HEK293 (cell line): Measurements from ENCODE around the gene LKAAEAR1.

ENCODE experiments used
- CTCF ChIA-PET: fragments of 350-600 bp; formaldehyde crosslinking; extraction: SDS; loops from one replicate; lab custom pipeline; 2021; ENCODE audit warnings: antibody characterized with exemption; lab: Yijun Ruan, JAX
- POLR2A ChIA-PET: fragments of 300-600 bp; formaldehyde crosslinking; extraction: SDS; loops from one replicate; lab custom pipeline; 2020; ENCODE audit warnings: antibody characterized with exemption, inconsistent platforms; lab: Yijun Ruan, JAX
- H3K27ac ChIP-seq: fragments of 200-500 bp; sonication (Bioruptor generic); 2 replicates; pipeline ENCODE4 v1.5.1; 2014; ENCODE audit warnings: low read depth, low read length, control low read depth, inconsistent platforms; ENCODE audit errors: extremely low read depth
- H3K36me3 ChIP-seq, 2 experiments: fragments of 200-500 bp in 1 of 2; sonication (Bioruptor generic) in 1 of 2; 1 replicate in 1 of 2; 2 replicates in 1 of 2; pipeline ENCODE4 v1.5.1; 2014 to 2017; ENCODE audit warnings: inconsistent platforms in 2 of 2, low read length in 2 of 2; ENCODE audit not compliant: control insufficient read depth in 2 of 2, insufficient read depth in 1 of 2
- H3K4me1 ChIP-seq: fragments of 200-500 bp; sonication (Bioruptor generic); 2 replicates; pipeline ENCODE4 v1.5.1; 2014; ENCODE audit warnings: mild to moderate bottlenecking, low read length, inconsistent platforms; ENCODE audit not compliant: control insufficient read depth, insufficient read depth
- H3K4me3 ChIP-seq: 2 replicates; pipeline ENCODE4 v1.5.1; 2011; ENCODE audit warnings: low read depth, mild to moderate bottlenecking, control low read depth, low read length, moderate library complexity
- H3K9me3 ChIP-seq: fragments of 200-500 bp; sonication (Bioruptor generic); 2 replicates; pipeline ENCODE4 v1.5.1; 2014; ENCODE audit warnings: low read depth, low read length, inconsistent platforms; ENCODE audit not compliant: control insufficient read depth, insufficient read depth
- MEIS1 ChIP-seq: sonication (generic); formaldehyde crosslinking; IDR thresholded peaks from 2 replicates; pipeline ENCODE4 v1.8.1; 2022; ENCODE audit warnings: missing genetic modification reagents, mild to moderate bottlenecking, borderline replicate concordance
- REPIN1 ChIP-seq: fragments of 450-650 bp; formaldehyde crosslinking; IDR thresholded peaks from 2 replicates; pipeline ENCODE4 v1.5.1; 2017; ENCODE audit warnings: missing biosample characterization, missing genetic modification characterization, low read depth
- SP2 ChIP-seq: fragments of 450-650 bp; formaldehyde crosslinking; IDR thresholded peaks from 2 replicates; pipeline ENCODE4 v1.5.1; 2016; ENCODE audit warnings: missing biosample characterization, missing genetic modification characterization
- SP7 ChIP-seq: fragments of 450-650 bp; formaldehyde crosslinking; IDR thresholded peaks from 2 replicates; pipeline ENCODE4 v1.5.1; 2016; ENCODE audit warnings: missing biosample characterization, missing genetic modification characterization
- YY1 ChIP-seq: fragments of 450-650 bp; formaldehyde crosslinking; IDR thresholded peaks from 2 replicates; pipeline ENCODE4 v1.5.1; 2018; ENCODE audit warnings: missing biosample characterization, missing genetic modification characterization
- ZBTB17 ChIP-seq: fragments of 450-650 bp; formaldehyde crosslinking; IDR thresholded peaks from 2 replicates; pipeline ENCODE4 v1.5.1; 2016; ENCODE audit warnings: missing biosample characterization, missing genetic modification characterization
- ZBTB20 ChIP-seq: fragments of 450-650 bp; formaldehyde crosslinking; IDR thresholded peaks from 2 replicates; pipeline ENCODE4 v1.5.1; 2016; ENCODE audit warnings: missing biosample characterization, missing genetic modification characterization
- ZBTB8A ChIP-seq: fragments of 450-650 bp; formaldehyde crosslinking; IDR thresholded peaks from 2 replicates; pipeline ENCODE4 v1.5.1; 2016; ENCODE audit warnings: missing biosample characterization, missing genetic modification characterization
- ZIC2 ChIP-seq: fragments of 450-650 bp; formaldehyde crosslinking; IDR thresholded peaks from 2 replicates; pipeline ENCODE4 v1.5.1; 2016; ENCODE audit warnings: missing biosample characterization, missing genetic modification characterization
- ZNF266 ChIP-seq: fragments of 450-650 bp; formaldehyde crosslinking; IDR thresholded peaks from 2 replicates; pipeline ENCODE4 v1.5.1; 2016; ENCODE audit warnings: missing biosample characterization, missing genetic modification characterization, low read depth
- ZNF274 ChIP-seq, 2 experiments: fragments of 200-500 bp in 1 of 2; fragments of 450-650 bp in 1 of 2; sonication (Bioruptor generic) in 1 of 2; formaldehyde crosslinking in 1 of 2; IDR thresholded peaks; 2 replicates each; pipeline versions ENCODE4 v1.5.1 to v1.6.1; 2014 to 2016; ENCODE audit warnings: borderline replicate concordance in 1 of 2, inconsistent platforms in 1 of 2, low read length in 1 of 2, missing biosample characterization in 1 of 2, missing genetic modification characterization in 1 of 2
- ZNF335 ChIP-seq: fragments of 450-650 bp; formaldehyde crosslinking; conservative IDR thresholded peaks from 2 replicates; pipeline ENCODE4 v1.5.1; 2016; ENCODE audit warnings: missing biosample characterization, missing genetic modification characterization
- ZNF530 ChIP-seq: fragments of 450-650 bp; formaldehyde crosslinking; IDR thresholded peaks from 2 replicates; pipeline ENCODE4 v1.5.1; 2016; ENCODE audit warnings: low read depth, missing biosample characterization, missing genetic modification characterization
- ZNF610 ChIP-seq: fragments of 450-650 bp; formaldehyde crosslinking; IDR thresholded peaks from 2 replicates; pipeline ENCODE4 v1.5.1; 2016; ENCODE audit warnings: missing biosample characterization, missing genetic modification characterization, borderline replicate concordance
- ZNF707 ChIP-seq: fragments of 450-650 bp; formaldehyde crosslinking; IDR thresholded peaks from 2 replicates; pipeline ENCODE4 v1.5.1; 2016; ENCODE audit warnings: missing biosample characterization, missing genetic modification characterization
- ZNF76 ChIP-seq: fragments of 450-650 bp; formaldehyde crosslinking; IDR thresholded peaks from 2 replicates; pipeline ENCODE4; 2016; ENCODE audit warnings: low read depth, missing biosample characterization, missing genetic modification characterization, borderline replicate concordance
- ZNF792 ChIP-seq: fragments of 450-650 bp; formaldehyde crosslinking; IDR thresholded peaks from 2 replicates; pipeline ENCODE4 v1.5.1; 2016; ENCODE audit warnings: missing biosample characterization, missing genetic modification characterization
- TF ChIP-seq, protein P1 (sequence below): fragments of 450-650 bp; formaldehyde crosslinking; optimal IDR thresholded peaks from 2 replicates; pipeline ENCODE3; 2016; ENCODE audit warnings: missing biosample characterization, mild to moderate bottlenecking, missing genetic modification characterization
- TF ChIP-seq, protein P2 (sequence below): fragments of 450-650 bp; formaldehyde crosslinking; IDR thresholded peaks from 2 replicates; pipeline ENCODE4 v1.5.1; 2016; ENCODE audit warnings: missing biosample characterization, missing genetic modification characterization
- TF ChIP-seq, protein P3 (sequence below): fragments of 450-650 bp; formaldehyde crosslinking; IDR thresholded peaks from 2 replicates; pipeline ENCODE4 v1.5.1; 2017; ENCODE audit warnings: missing biosample characterization, missing genetic modification characterization
- TF ChIP-seq, protein P4 (sequence below): fragments of 450-650 bp; formaldehyde crosslinking; IDR thresholded peaks from 2 replicates; pipeline ENCODE4 v1.5.0; 2017; ENCODE audit warnings: missing biosample characterization, missing genetic modification characterization, borderline replicate concordance
- TF ChIP-seq, protein P5 (sequence below): fragments of 450-650 bp; formaldehyde crosslinking; IDR thresholded peaks from 2 replicates; pipeline ENCODE4 v1.5.1; 2017; ENCODE audit warnings: missing biosample characterization, missing genetic modification characterization
- TF ChIP-seq, protein P6 (sequence below): fragments of 450-650 bp; formaldehyde crosslinking; IDR thresholded peaks from 2 replicates; pipeline ENCODE4 v1.5.1; 2016; ENCODE audit warnings: missing biosample characterization, missing genetic modification characterization

Gene LKAAEAR1, protein sequence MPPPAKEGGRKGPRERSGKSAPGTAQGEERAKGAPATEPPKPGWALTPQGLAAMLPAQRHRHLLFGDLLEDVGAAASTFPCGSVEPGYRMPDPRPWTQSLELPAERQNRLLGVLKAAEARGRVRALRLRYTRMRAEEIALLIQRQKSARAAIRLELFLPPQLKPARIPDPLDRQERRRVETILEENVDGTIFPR

DNA sequence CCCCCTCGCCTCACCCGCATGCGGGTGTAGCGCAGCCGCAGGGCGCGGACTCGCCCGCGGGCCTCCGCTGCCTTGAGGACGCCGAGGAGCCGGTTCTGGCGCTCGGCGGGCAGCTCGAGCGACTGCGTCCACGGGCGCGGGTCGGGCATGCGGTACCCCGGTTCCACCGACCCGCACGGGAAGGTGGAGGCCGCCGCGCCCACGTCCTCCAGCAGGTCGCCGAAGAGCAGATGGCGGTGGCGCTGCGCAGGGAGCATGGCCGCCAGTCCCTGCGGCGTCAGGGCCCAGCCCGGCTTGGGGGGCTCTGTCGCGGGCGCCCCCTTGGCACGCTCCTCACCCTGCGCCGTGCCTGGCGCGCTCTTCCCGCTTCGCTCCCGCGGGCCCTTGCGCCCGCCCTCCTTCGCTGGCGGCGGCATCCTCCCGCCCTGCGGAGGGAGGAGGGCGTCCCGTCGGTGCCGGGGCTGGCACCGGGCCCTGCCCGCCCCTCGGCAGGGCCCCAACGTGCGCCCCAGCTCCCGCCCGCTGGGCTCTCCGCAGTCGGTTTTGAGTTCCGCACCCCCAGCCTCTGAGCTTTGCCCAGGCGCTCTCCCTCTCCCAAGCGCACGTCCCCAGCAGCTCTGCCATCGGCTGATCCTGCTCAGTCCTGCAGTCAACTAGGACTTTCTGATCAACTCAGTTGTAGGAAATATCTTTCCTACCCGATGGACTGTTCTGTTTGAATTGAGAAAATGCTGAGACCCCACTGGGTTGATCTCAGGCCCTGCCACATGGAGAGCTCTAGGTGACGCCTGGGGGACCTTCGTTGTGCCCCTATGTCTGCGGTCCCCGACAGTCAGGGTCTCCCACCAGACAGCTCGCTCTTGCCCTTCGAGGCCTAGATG, at the start of gene LKAAEAR1:
Gene LKAAEAR1 (minus strand): TSS at position 595 of the 881 bp plus-strand sequence. CDS start 179 bp downstream, at position 416.
- H3K4me1 ChIP-seq: peaks cover under 1% of the 10 kb centered on the region
- peak within 1 kb of the TSS; percentile 35 for H3K4me3 ChIP-seq
- H3K27ac ChIP-seq: no peak within 1 kb of the TSS; the same call in 1 of the 2 replicates
- TF ChIP-seq ZBTB17 (tag by site-specific recombination) (peak; percentile 65), ZBTB8A (tag by site-specific recombination) (peak; percentile 77), ZNF266 (no peak), ZIC2 (tag by site-specific recombination) (peak; percentile 17; the same call in 1 of the 2 replicates), YY1 (tag by site-specific recombination) (peak; percentile 73), ZNF707 (tag by site-specific recombination) (no peak), ZNF610 (tag by site-specific recombination) (no peak), SP7 (tag by site-specific recombination) (no peak), ZNF335 (tag by site-specific recombination) (peak; percentile 77), REPIN1 (tag by site-specific recombination) (no peak), ZNF274 (IDR thresholded peaks at IDR 0.05; ENCODE audit: low read length) (no peak), ZNF274 (tag by site-specific recombination; IDR thresholded peaks at IDR 0.05; ENCODE audit: borderline replicate concordance) (no peak), ZBTB20 (tag by site-specific recombination) (peak; percentile 74; the same call in 1 of the 2 replicates), MEIS1 (CRISPR knock-in tag) (no peak), ZNF530 (tag by site-specific recombination) (no peak), ZNF76 (peak; percentile 11; the same call in 1 of the 2 replicates), SP2 (peak; percentile 31; the same call in 1 of the 2 replicates), ZNF792 (tag by site-specific recombination) (no peak)
- TF ChIP-seq, protein P1, sequence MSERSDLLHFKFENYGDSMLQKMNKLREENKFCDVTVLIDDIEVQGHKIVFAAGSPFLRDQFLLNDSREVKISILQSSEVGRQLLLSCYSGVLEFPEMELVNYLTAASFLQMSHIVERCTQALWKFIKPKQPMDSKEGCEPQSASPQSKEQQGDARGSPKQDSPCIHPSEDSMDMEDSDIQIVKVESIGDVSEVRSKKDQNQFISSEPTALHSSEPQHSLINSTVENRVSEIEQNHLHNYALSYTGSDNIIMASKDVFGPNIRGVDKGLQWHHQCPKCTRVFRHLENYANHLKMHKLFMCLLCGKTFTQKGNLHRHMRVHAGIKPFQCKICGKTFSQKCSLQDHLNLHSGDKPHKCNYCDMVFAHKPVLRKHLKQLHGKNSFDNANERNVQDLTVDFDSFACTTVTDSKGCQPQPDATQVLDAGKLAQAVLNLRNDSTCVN (tag by site-specific recombination): peak; percentile 86
- TF ChIP-seq, protein P2, sequence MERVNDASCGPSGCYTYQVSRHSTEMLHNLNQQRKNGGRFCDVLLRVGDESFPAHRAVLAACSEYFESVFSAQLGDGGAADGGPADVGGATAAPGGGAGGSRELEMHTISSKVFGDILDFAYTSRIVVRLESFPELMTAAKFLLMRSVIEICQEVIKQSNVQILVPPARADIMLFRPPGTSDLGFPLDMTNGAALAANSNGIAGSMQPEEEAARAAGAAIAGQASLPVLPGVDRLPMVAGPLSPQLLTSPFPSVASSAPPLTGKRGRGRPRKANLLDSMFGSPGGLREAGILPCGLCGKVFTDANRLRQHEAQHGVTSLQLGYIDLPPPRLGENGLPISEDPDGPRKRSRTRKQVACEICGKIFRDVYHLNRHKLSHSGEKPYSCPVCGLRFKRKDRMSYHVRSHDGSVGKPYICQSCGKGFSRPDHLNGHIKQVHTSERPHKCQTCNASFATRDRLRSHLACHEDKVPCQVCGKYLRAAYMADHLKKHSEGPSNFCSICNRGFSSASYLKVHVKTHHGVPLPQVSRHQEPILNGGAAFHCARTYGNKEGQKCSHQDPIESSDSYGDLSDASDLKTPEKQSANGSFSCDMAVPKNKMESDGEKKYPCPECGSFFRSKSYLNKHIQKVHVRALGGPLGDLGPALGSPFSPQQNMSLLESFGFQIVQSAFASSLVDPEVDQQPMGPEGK (tag by site-specific recombination): 0 out of 2 replicates have a peak, but pooled peaks have one; percentile 5
- TF ChIP-seq, protein P3, sequence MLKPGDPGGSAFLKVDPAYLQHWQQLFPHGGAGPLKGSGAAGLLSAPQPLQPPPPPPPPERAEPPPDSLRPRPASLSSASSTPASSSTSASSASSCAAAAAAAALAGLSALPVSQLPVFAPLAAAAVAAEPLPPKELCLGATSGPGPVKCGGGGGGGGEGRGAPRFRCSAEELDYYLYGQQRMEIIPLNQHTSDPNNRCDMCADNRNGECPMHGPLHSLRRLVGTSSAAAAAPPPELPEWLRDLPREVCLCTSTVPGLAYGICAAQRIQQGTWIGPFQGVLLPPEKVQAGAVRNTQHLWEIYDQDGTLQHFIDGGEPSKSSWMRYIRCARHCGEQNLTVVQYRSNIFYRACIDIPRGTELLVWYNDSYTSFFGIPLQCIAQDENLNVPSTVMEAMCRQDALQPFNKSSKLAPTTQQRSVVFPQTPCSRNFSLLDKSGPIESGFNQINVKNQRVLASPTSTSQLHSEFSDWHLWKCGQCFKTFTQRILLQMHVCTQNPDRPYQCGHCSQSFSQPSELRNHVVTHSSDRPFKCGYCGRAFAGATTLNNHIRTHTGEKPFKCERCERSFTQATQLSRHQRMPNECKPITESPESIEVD (tag by site-specific recombination): no peak
- TF ChIP-seq, protein P4, sequence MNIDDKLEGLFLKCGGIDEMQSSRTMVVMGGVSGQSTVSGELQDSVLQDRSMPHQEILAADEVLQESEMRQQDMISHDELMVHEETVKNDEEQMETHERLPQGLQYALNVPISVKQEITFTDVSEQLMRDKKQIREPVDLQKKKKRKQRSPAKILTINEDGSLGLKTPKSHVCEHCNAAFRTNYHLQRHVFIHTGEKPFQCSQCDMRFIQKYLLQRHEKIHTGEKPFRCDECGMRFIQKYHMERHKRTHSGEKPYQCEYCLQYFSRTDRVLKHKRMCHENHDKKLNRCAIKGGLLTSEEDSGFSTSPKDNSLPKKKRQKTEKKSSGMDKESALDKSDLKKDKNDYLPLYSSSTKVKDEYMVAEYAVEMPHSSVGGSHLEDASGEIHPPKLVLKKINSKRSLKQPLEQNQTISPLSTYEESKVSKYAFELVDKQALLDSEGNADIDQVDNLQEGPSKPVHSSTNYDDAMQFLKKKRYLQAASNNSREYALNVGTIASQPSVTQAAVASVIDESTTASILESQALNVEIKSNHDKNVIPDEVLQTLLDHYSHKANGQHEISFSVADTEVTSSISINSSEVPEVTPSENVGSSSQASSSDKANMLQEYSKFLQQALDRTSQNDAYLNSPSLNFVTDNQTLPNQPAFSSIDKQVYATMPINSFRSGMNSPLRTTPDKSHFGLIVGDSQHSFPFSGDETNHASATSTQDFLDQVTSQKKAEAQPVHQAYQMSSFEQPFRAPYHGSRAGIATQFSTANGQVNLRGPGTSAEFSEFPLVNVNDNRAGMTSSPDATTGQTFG (tag by site-specific recombination): no peak
- TF ChIP-seq, protein P5, sequence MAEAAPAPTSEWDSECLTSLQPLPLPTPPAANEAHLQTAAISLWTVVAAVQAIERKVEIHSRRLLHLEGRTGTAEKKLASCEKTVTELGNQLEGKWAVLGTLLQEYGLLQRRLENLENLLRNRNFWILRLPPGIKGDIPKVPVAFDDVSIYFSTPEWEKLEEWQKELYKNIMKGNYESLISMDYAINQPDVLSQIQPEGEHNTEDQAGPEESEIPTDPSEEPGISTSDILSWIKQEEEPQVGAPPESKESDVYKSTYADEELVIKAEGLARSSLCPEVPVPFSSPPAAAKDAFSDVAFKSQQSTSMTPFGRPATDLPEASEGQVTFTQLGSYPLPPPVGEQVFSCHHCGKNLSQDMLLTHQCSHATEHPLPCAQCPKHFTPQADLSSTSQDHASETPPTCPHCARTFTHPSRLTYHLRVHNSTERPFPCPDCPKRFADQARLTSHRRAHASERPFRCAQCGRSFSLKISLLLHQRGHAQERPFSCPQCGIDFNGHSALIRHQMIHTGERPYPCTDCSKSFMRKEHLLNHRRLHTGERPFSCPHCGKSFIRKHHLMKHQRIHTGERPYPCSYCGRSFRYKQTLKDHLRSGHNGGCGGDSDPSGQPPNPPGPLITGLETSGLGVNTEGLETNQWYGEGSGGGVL (tag by site-specific recombination): peak; percentile 57; the same call in 1 of the 2 replicates
- TF ChIP-seq, protein P6, sequence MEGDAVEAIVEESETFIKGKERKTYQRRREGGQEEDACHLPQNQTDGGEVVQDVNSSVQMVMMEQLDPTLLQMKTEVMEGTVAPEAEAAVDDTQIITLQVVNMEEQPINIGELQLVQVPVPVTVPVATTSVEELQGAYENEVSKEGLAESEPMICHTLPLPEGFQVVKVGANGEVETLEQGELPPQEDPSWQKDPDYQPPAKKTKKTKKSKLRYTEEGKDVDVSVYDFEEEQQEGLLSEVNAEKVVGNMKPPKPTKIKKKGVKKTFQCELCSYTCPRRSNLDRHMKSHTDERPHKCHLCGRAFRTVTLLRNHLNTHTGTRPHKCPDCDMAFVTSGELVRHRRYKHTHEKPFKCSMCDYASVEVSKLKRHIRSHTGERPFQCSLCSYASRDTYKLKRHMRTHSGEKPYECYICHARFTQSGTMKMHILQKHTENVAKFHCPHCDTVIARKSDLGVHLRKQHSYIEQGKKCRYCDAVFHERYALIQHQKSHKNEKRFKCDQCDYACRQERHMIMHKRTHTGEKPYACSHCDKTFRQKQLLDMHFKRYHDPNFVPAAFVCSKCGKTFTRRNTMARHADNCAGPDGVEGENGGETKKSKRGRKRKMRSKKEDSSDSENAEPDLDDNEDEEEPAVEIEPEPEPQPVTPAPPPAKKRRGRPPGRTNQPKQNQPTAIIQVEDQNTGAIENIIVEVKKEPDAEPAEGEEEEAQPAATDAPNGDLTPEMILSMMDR (tag by site-specific recombination): peak; percentile 52; the same call in 1 of the 2 replicates
- CTCF ChIA-PET: interaction anchor here (0.5 to 4.8 kb wide), 11 partner anchors 17 to 544 kb away, joined by 3 to 35 read pairs (median 4); no protein-coding TSS in a partner anchor
- H3K9me3 ChIP-seq: no peaks in the 10 kb centered on the region
- no peaks in the 10 kb centered on the region for H3K36me3 ChIP-seq
- POLR2A ChIA-PET: interaction anchor here (1.1 to 2.9 kb wide), 3 partner anchors 19 to 46 kb away, joined by 3 to 13 read pairs (median 4); partner anchors contain the start of gene TCEA2
